H9 (cell line): Measurements from ENCODE around the gene MIGA1. TPM values are rescaled to one million over a fixed set of nuclear protein-coding genes. Genes with fewer than 3 reads are reported as not detected.

Experiments
- DNase-seq: peaks from one replicate; pipeline ENCODE4 v3.0.0-alpha.2; 2017
- H2AFZ ChIP-seq: one replicate; pipeline ENCODE4 v1.6.1; 2013; ENCODE audit warnings: mild to moderate bottlenecking, low read length, control low read depth, moderate library complexity
- H2AK5ac ChIP-seq: 2 replicates; pipeline ENCODE4 v1.6.1; 2013; ENCODE audit warnings: low read length, control low read depth, mixed read lengths; ENCODE audit not compliant: insufficient read length
- H2BK120ac ChIP-seq: one replicate; pipeline ENCODE4 v1.6.1; 2013; ENCODE audit warnings: low read depth, mild to moderate bottlenecking, low read length, control low read depth, inconsistent platforms; ENCODE audit not compliant: poor library complexity, severe bottlenecking
- H2BK12ac ChIP-seq: 2 replicates; pipeline ENCODE4 v1.6.1; 2013; ENCODE audit warnings: low read length, control low read depth, mixed read lengths, low read depth; ENCODE audit not compliant: insufficient read length
- H2BK15ac ChIP-seq: 2 replicates; pipeline ENCODE4 v1.6.1; 2013; ENCODE audit warnings: low read depth, low read length, control low read depth
- H2BK20ac ChIP-seq: one replicate; pipeline ENCODE4 v1.6.1; 2013; ENCODE audit warnings: low read depth, mild to moderate bottlenecking, low read length, control low read depth, inconsistent platforms; ENCODE audit not compliant: poor library complexity, severe bottlenecking
- H2BK5ac ChIP-seq: 2 replicates; pipeline ENCODE4 v1.6.1; 2013; ENCODE audit warnings: low read length, control low read depth, mixed read lengths; ENCODE audit not compliant: insufficient read length
- H3K14ac ChIP-seq: 2 replicates; pipeline ENCODE4 v1.6.1; 2013; ENCODE audit warnings: low read length, control low read depth; ENCODE audit not compliant: insufficient read depth
- H3K18ac ChIP-seq: 2 replicates; pipeline ENCODE4 v1.6.1; 2013; ENCODE audit warnings: low read depth, mild to moderate bottlenecking, mixed read lengths, low read length, control low read depth; ENCODE audit not compliant: insufficient read length
- H3K23ac ChIP-seq: 2 replicates; pipeline ENCODE4 v1.6.1; 2013; ENCODE audit warnings: low read length, control low read depth, mixed read lengths, low read depth; ENCODE audit not compliant: insufficient read length
- H3K23me2 ChIP-seq: 2 replicates; pipeline ENCODE4 v1.6.1; 2013; ENCODE audit warnings: low read depth, mild to moderate bottlenecking, mixed read lengths, low read length, control low read depth; ENCODE audit not compliant: insufficient read length, poor library complexity, severe bottlenecking
- H3K27ac ChIP-seq: 2 replicates; pipeline ENCODE4 v1.5.1; 2013; ENCODE audit warnings: low read length, control low read depth, mixed read lengths, low read depth; ENCODE audit not compliant: insufficient read length
- H3K27me3 ChIP-seq: 2 replicates; pipeline ENCODE4 v1.6.1; 2013; ENCODE audit warnings: low read length, control low read depth, inconsistent platforms; ENCODE audit not compliant: insufficient read depth
- H3K4ac ChIP-seq: 2 replicates; pipeline ENCODE4 v1.6.1; 2013; ENCODE audit warnings: low read depth, mild to moderate bottlenecking, control low read depth, inconsistent platforms, low read length, moderate library complexity
- H3K4me1 ChIP-seq: 2 replicates; pipeline ENCODE4 v1.6.1; 2013; ENCODE audit warnings: low read length, control low read depth, inconsistent platforms; ENCODE audit not compliant: insufficient read depth
- H3K4me2 ChIP-seq: 2 replicates; pipeline ENCODE4 v1.6.1; 2013; ENCODE audit warnings: low read length, control low read depth, mixed read lengths; ENCODE audit not compliant: insufficient read length, insufficient read depth
- H3K56ac ChIP-seq: 2 replicates; pipeline ENCODE4 v1.6.1; 2013; ENCODE audit warnings: low read depth, mild to moderate bottlenecking, mixed read lengths, low read length, control low read depth; ENCODE audit not compliant: insufficient read length
- H3K79me1 ChIP-seq: 2 replicates; pipeline ENCODE4 v1.6.1; 2013; ENCODE audit warnings: low read depth, mild to moderate bottlenecking, moderate library complexity, low read length, control low read depth, inconsistent platforms; ENCODE audit not compliant: insufficient read depth, poor library complexity, severe bottlenecking
- H3K79me2 ChIP-seq: 2 replicates; pipeline ENCODE4 v1.6.1; 2013; ENCODE audit warnings: low read length, control low read depth, inconsistent platforms; ENCODE audit not compliant: insufficient read depth
- H3K9ac ChIP-seq: 2 replicates; pipeline ENCODE4 v1.6.1; 2013; ENCODE audit warnings: low read length, control low read depth, mixed read lengths; ENCODE audit not compliant: insufficient read length; ENCODE audit errors: extremely low read depth
- H3K9me3 ChIP-seq: one replicate; pipeline ENCODE4 v1.6.1; 2013; ENCODE audit warnings: low read depth, low read length, inconsistent platforms; ENCODE audit not compliant: control insufficient read depth
- H3T11ph ChIP-seq: one replicate; pipeline ENCODE4 v1.6.1; 2013; ENCODE audit warnings: mild to moderate bottlenecking, low read length, control low read depth, inconsistent platforms
- H4K20me1 ChIP-seq: one replicate; pipeline ENCODE4 v1.6.1; 2013; ENCODE audit not compliant: control insufficient read depth, insufficient read length, insufficient read depth
- H4K5ac ChIP-seq: 2 replicates; pipeline ENCODE4 v1.6.1; 2013; ENCODE audit warnings: low read depth, mild to moderate bottlenecking, mixed read lengths, low read length, control low read depth; ENCODE audit not compliant: insufficient read length
- H4K8ac ChIP-seq: replicated peaks from 2 replicates; pipeline ENCODE4 v1.6.1; 2013; ENCODE audit warnings: low read length, control low read depth, mixed read lengths, low read depth; ENCODE audit not compliant: insufficient read length
- H4K91ac ChIP-seq: 2 replicates; pipeline ENCODE4 v1.6.1; 2013; ENCODE audit warnings: low read depth, mild to moderate bottlenecking, moderate library complexity, mixed read lengths, low read length, control low read depth; ENCODE audit not compliant: insufficient read length
- H3K27ac Mint-ChIP-seq, 3 experiments: 2 replicates in 2 of 3; 3 replicates in 1 of 3; pipeline ENCODE4 v1.8.0; 2020 to 2021; ENCODE audit warnings: mixed read lengths in 3 of 3, mild to moderate bottlenecking in 1 of 3, moderate library complexity in 1 of 3
- H3K27me3 Mint-ChIP-seq: 2 replicates; pipeline ENCODE4 v1.8.0; 2021; ENCODE audit warnings: low read depth, mild to moderate bottlenecking, moderate library complexity, mixed read lengths
- H3K36me3 Mint-ChIP-seq, 3 experiments: 2 replicates in 2 of 3; 3 replicates in 1 of 3; pipeline ENCODE4 v1.8.0; 2020 to 2021; ENCODE audit warnings: low read depth in 3 of 3, mixed read lengths in 3 of 3; ENCODE audit not compliant: insufficient read depth in 1 of 3
- H3K4me1 Mint-ChIP-seq, 2 experiments: 2 replicates each; pipeline ENCODE4 v1.8.0; 2020; ENCODE audit warnings: mixed read lengths in 2 of 2
- H3K4me3 Mint-ChIP-seq, 2 experiments: 2 replicates in 1 of 2; 3 replicates in 1 of 2; pipeline ENCODE4 v1.8.0; 2020 to 2021; ENCODE audit warnings: mild to moderate bottlenecking in 2 of 2, mixed read lengths in 2 of 2, moderate library complexity in 1 of 2
- H3K9me3 Mint-ChIP-seq, 2 experiments: 2 replicates in 1 of 2; 3 replicates in 1 of 2; pipeline ENCODE4 v1.8.0; 2020; ENCODE audit warnings: mild to moderate bottlenecking in 2 of 2, mixed read lengths in 2 of 2, moderate library complexity in 1 of 2
- WGBS: extraction: QIAGEN DNeasy Blood & Tissue Kit; methylation state at CpG from one replicate; pipeline ENCODE4 v1.1.7; 2013; ENCODE audit warnings: missing lambda C conversion rate, low lambda C conversion rate, mixed read lengths; ENCODE audit not compliant: insufficient read length; ENCODE audit errors: extremely low coverage; 5-methylcytosine and 5-hydroxymethylcytosine counted together
- total RNA-seq: library from RNA; stranded (reverse); gene quantifications from 2 replicates; pipeline ENCODE4 v1.2.1, GENCODE V29; 2021
- TF ChIP-seq, protein P1 (sequence below): fragments of 200-600 bp; sonication (generic); conservative IDR thresholded peaks from 3 replicates; pipeline ENCODE4 v1.8.0; 2021; ENCODE audit warnings: antibody characterized with exemption, mild to moderate bottlenecking

MIGA1 gene
- total RNA-seq, 1 experiment from 2014 or later = 6.3 TPM

DNA sequence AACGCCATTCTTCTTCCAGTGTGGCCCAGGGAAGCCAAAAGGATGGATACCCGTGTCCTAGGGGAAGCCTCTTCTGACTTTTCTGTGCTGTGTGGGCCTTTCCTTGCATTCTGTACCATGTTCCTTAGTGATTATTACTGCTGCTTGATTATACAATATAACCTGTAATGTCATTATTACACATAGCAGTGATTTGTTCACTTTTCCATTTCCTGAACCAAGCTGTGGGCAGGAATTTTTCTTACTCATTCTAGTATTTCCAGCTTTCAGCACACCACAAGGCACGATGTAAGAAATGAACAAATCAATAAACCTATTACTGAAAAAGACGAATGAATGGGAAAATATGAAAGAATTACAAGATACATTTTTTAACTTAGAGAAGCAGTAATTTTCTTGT lies 11.4 kb upstream of the MIGA1 start:
- Histone ChIP-seq H4K20me1 (no peaks in the 10 kb centered on the region), H4K91ac (no peak overlapping the region), H3K23ac (no peak overlapping the region), H4K8ac (no peak overlapping the region), H3T11ph (no peak overlapping the region), H3K9ac (no peak overlapping the region), H3K27ac (no peak overlapping the region), H2BK5ac (no peak overlapping the region), H3K79me2 (no peaks in the 10 kb centered on the region), H3K4me2 (no peak overlapping the region), H4K5ac (no peak overlapping the region), H2AK5ac (no peak overlapping the region), H2BK20ac (no peak overlapping the region), H2BK12ac (no peak overlapping the region), H2BK15ac (no peak overlapping the region), H2AFZ (no peak overlapping the region), H3K4ac (no peak overlapping the region), H3K18ac (no peak overlapping the region), H3K56ac (no peak overlapping the region), H2BK120ac (no peak overlapping the region), H3K79me1 (no peaks in the 10 kb centered on the region), H3K9me3 (no peaks in the 10 kb centered on the region), H3K4me1 (no peaks in the 10 kb centered on the region), H3K27me3 (no peaks in the 10 kb centered on the region), H3K14ac (no peak overlapping the region), H3K23me2 (no peaks in the 10 kb centered on the region)
- no peak overlapping the region for H3K27ac Mint-ChIP-seq
- no peak for DNase-seq
- no peaks in the 10 kb centered on the region for H3K36me3 Mint-ChIP-seq
- no peak overlapping the region for H3K4me3 Mint-ChIP-seq
- no peaks in the 10 kb centered on the region for H3K4me1 Mint-ChIP-seq
- TF ChIP-seq, protein P1, sequence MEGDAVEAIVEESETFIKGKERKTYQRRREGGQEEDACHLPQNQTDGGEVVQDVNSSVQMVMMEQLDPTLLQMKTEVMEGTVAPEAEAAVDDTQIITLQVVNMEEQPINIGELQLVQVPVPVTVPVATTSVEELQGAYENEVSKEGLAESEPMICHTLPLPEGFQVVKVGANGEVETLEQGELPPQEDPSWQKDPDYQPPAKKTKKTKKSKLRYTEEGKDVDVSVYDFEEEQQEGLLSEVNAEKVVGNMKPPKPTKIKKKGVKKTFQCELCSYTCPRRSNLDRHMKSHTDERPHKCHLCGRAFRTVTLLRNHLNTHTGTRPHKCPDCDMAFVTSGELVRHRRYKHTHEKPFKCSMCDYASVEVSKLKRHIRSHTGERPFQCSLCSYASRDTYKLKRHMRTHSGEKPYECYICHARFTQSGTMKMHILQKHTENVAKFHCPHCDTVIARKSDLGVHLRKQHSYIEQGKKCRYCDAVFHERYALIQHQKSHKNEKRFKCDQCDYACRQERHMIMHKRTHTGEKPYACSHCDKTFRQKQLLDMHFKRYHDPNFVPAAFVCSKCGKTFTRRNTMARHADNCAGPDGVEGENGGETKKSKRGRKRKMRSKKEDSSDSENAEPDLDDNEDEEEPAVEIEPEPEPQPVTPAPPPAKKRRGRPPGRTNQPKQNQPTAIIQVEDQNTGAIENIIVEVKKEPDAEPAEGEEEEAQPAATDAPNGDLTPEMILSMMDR = no peak
- H3K27me3 Mint-ChIP-seq = no peaks in the 10 kb centered on the region
- no CpG with 5 or more reads among the region's 4 CpGs for WGBS
- no peaks in the 10 kb centered on the region for H3K9me3 Mint-ChIP-seq
